WERI-Rb-1 (cell line): ENCODE measurements around the gene ACO1.

Experiments
- DNase-seq: peaks from one replicate; pipeline ENCODE4 v3.0.0-alpha.2; 2020
- H3K27ac ChIP-seq: fragments of 250-450 bp; sonication (Bioruptor Pico); 2 replicates; pipeline ENCODE4 v1.5.1; 2020; ENCODE audit warnings: mild to moderate bottlenecking, moderate library complexity
- H3K27me3 ChIP-seq: fragments of 250-450 bp; sonication (Bioruptor Pico); 2 replicates; pipeline ENCODE4 v1.5.1; 2021; ENCODE audit warnings: mild to moderate bottlenecking, low read depth, moderate library complexity; ENCODE audit not compliant: insufficient read depth, severe bottlenecking
- H3K36me3 ChIP-seq: fragments of 250-450 bp; sonication (Bioruptor Pico); 2 replicates; pipeline ENCODE4 v1.5.1; 2020; ENCODE audit warnings: mild to moderate bottlenecking, moderate library complexity
- H3K4me3 ChIP-seq: 2 replicates; pipeline ENCODE4 v1.5.1; 2011; ENCODE audit warnings: low read depth, mild to moderate bottlenecking, control low read depth, low read length
- H3K9me3 ChIP-seq: fragments of 250-450 bp; sonication (Bioruptor Pico); 2 replicates; pipeline ENCODE4 v1.5.1; 2021; ENCODE audit warnings: mild to moderate bottlenecking, moderate library complexity; ENCODE audit not compliant: severe bottlenecking
- TF ChIP-seq, protein P1 (sequence below): IDR thresholded peaks from 2 replicates; pipeline ENCODE4 v1.5.1; 2011; ENCODE audit warnings: low read depth, mild to moderate bottlenecking, control low read depth, inconsistent platforms, low read length

The ACO1 gene

DNA sequence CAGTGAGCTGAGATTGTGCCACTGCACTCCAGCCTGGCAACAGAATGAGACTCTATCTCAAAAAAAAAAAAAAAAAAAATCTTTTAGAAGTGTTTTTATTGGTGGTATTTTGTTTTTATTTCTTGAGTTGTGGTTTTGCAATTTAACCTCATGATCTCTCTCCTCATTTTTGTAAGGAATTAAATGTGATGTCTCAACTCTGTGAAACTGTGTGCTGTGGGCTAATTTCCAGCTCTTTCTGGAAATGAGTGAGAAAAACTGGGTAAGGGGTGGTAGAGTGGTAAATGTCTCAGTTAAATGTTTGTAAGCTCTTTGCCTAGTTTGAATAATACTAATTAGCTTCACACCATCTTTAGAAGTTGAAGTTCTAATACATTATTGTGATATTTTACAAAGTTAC is 29.0 kb downstream of the ACO1 start:
- H3K27ac ChIP-seq: no peak overlapping the region

DNA sequence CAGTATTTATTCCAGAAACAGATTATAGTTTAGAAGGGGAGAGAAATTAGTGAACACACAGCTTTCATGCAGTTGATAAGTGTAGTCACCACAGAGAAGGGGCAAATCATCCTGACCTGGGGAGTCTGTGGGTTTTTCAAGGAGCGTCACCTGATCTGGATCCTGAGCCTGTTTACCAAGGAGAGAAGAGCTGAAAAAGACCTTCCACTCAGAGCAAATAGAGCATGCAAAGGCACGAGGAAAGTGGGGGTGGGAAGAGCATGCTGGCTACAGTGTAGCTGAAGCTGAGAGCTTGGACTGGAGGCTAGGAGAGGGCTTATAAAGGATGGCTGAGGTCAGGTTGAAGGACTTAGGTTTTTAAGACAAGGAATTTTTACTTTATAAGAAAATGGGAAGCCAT is 30.4 kb downstream of the ACO1 start:
- TF ChIP-seq, protein P1, sequence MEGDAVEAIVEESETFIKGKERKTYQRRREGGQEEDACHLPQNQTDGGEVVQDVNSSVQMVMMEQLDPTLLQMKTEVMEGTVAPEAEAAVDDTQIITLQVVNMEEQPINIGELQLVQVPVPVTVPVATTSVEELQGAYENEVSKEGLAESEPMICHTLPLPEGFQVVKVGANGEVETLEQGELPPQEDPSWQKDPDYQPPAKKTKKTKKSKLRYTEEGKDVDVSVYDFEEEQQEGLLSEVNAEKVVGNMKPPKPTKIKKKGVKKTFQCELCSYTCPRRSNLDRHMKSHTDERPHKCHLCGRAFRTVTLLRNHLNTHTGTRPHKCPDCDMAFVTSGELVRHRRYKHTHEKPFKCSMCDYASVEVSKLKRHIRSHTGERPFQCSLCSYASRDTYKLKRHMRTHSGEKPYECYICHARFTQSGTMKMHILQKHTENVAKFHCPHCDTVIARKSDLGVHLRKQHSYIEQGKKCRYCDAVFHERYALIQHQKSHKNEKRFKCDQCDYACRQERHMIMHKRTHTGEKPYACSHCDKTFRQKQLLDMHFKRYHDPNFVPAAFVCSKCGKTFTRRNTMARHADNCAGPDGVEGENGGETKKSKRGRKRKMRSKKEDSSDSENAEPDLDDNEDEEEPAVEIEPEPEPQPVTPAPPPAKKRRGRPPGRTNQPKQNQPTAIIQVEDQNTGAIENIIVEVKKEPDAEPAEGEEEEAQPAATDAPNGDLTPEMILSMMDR: no peak
- DNase-seq: no peak
- H3K36me3 ChIP-seq: no peaks in the 10 kb centered on the region
- no peaks in the 10 kb centered on the region for H3K9me3 ChIP-seq
- H3K27me3 ChIP-seq: no peaks in the 10 kb centered on the region
- H3K27ac ChIP-seq: no peak overlapping the region
- H3K4me3 ChIP-seq: no peak overlapping the region

More for the DNA sequence above, 29.0 kb downstream of the ACO1 start:
- no peak for DNase-seq
- peaks cover under 1% of the 10 kb centered on the region for H3K36me3 ChIP-seq
- H3K27me3 ChIP-seq: no peaks in the 10 kb centered on the region
- TF ChIP-seq, protein P1: no peak
- H3K9me3 ChIP-seq: no peaks in the 10 kb centered on the region
- no peak overlapping the region for H3K4me3 ChIP-seq

DNA sequence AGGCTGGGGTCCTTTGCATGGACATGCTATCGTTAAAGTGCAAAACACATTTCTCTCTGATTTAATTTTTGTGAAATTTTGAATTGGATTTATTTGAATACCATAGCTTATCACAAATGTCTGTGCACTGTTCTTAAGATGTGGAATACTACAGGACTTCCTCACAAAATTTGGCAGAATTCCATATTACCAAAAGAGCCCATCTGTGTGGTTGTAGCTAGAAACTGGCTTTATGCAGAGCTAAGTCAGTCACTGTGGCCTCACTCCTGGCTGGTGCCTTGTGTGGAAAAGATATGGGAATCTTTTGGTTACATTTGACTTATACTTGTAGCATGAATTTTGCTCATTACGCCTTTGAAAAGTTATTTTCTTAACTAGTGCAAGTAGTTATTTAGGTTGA is 35.5 kb downstream of the ACO1 start:
- H3K27ac ChIP-seq: no peak overlapping the region
- no peak overlapping the region for H3K4me3 ChIP-seq
- H3K36me3 ChIP-seq: peaks cover 8% of the 10 kb centered on the region
- TF ChIP-seq, protein P1: no peak
- H3K27me3 ChIP-seq: no peaks in the 10 kb centered on the region
- H3K9me3 ChIP-seq: no peaks in the 10 kb centered on the region
- DNase-seq: no peak

- Histone ChIP-seq H3K36me3 (peaks cover 8% of the 10 kb centered on the region), H3K4me3 (no peak overlapping the region), H3K9me3 (no peaks in the 10 kb centered on the region), H3K27me3 (no peaks in the 10 kb centered on the region), H3K27ac (no peak overlapping the region)
- TF ChIP-seq, protein P1: no peak
- DNase-seq: no peak
Measured at GRCh38 chr9:32422237-32422806, 37.9 kb downstream of the ACO1 start.

DNA sequence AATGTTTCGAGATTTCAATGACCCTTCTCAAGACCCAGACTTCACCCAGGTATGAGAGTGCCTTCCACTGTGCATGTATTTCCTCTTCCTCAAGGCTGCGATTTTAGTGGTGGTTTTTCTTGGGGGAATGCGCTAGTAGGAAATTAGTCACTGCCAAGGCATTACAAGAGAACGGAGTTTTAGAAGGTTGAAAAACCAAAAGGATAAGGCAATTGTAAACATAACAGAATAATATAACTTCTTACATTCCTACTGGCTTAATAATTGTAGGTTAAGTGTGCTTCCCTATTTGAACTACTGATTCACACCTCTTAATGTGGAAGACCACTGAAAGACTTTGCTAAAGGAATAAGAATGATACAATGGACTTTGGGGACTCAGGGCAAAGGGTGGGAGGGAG is 38.9 kb downstream of the ACO1 start:
- TF ChIP-seq, protein P1: no peak
- Histone ChIP-seq H3K36me3 (peaks cover 8% of the 10 kb centered on the region), H3K9me3 (no peaks in the 10 kb centered on the region), H3K27me3 (no peaks in the 10 kb centered on the region), H3K27ac (no peak overlapping the region), H3K4me3 (no peak overlapping the region)
- no peak for DNase-seq

GRCh38 chr9:32424616-32425015 is 40.2 kb downstream of the ACO1 start:
- TF ChIP-seq, protein P1: no peak
- Histone ChIP-seq H3K36me3 (peaks cover 8% of the 10 kb centered on the region), H3K4me3 (no peak overlapping the region), H3K27me3 (no peaks in the 10 kb centered on the region), H3K27ac (no peak overlapping the region), H3K9me3 (no peaks in the 10 kb centered on the region)
- no peak for DNase-seq
